Peyer's patch (tissue), 4 donors: ENCODE data around the gene LRRC34. TPM values are rescaled to one million over a fixed set of nuclear protein-coding genes. Genes with fewer than 3 reads are reported as not detected.

Experiments used
- DNase-seq, 3 donors: peaks; one replicate each; pipeline ENCODE4 v3.0.0-alpha.2; 2017 to 2019
- H3K27ac ChIP-seq, 4 donors: fragments of 200-600 bp; sonication (generic); one replicate each; pipeline ENCODE4 v1.5.1; 2016 to 2019
- H3K27me3 ChIP-seq, 2 donors: fragments of 200-600 bp; sonication (generic); one replicate each; pipeline ENCODE4 v1.5.1; 2019
- H3K36me3 ChIP-seq, 3 donors: fragments of 200-600 bp; sonication (generic); one replicate each; pipeline ENCODE4 v1.5.1; 2016 to 2019
- H3K4me1 ChIP-seq, 4 donors: fragments of 200-600 bp; sonication (generic); one replicate each; pipeline ENCODE4 v1.5.1; 2016 to 2019
- H3K4me3 ChIP-seq, 4 donors: fragments of 200-600 bp; sonication (generic); 1 replicate in 3 of 4; 2 replicates in 1 of 4; pipeline ENCODE4 v1.5.1; 2016 to 2019; ENCODE audit warnings: mild to moderate bottlenecking in 1 of 4
- H3K9me3 ChIP-seq, 4 donors: fragments of 200-600 bp; sonication (generic); one replicate each; pipeline ENCODE4 v1.5.1; 2016 to 2019; ENCODE audit warnings: mild to moderate bottlenecking in 1 of 4
- POLR2A ChIP-seq, 2 donors: fragments of 450-650 bp; IDR thresholded peaks; one replicate each; pipeline ENCODE4 v1.5.1; 2017; ENCODE audit warnings: antibody characterized with exemption in 2 of 2, mild to moderate bottlenecking in 2 of 2, moderate library complexity in 2 of 2
- total RNA-seq, 4 donors: library from RNA; depleted of rRNA; stranded (reverse); fragments of >200 nt; gene quantifications; one replicate each; pipeline ENCODE4 v1.1.0, GENCODE V29; 2016
- TF ChIP-seq, protein P1 (sequence below), 6 experiments: fragments of 450-650 bp in 4 of 6; fragments of 200-600 bp in 2 of 6; sonication (generic) in 1 of 6; IDR thresholded peaks; one replicate each; pipeline ENCODE4 v1.5.1; 2017 to 2019; ENCODE audit warnings: antibody characterized with exemption in 6 of 6, mild to moderate bottlenecking in 3 of 6, moderate library complexity in 1 of 6

The LRRC34 gene
- total RNA-seq, 4 donors from 2014 or later = 0.28 to 0.35 TPM; not detected in 2

DNA sequence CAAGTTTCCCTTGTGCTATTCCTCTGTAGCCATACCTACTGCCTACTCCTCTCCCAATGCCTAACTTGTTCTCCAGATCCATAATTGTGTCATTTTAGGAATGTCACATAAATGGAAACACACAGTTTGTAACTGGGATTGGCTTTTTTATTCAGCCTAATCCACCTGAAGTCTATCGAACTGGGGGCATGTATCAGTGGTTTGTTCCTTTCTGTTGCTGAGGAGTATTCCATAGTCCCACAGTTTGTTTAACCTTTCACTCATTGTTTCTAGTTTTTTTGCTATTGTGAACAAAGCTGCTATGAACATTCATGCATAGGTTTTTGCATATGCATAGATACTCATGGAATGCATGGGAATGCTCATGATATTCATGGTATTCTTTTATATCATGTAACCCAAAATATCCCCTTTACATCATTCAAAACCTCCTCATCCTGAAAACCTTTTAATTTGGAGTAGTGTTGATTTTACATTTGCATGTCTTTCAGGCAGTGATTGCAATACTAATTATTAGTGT is 25.9 kb upstream of the LRRC34 start:
- no peak overlapping the region for H3K4me3 ChIP-seq
- H3K36me3 ChIP-seq = no peaks in the 10 kb centered on the region
- no peak for DNase-seq
- H3K27me3 ChIP-seq = no peaks in the 10 kb centered on the region
- no peaks in the 10 kb centered on the region for H3K4me1 ChIP-seq
- TF ChIP-seq POLR2A (IDR thresholded peaks at IDR 0.05) = no peak
- TF ChIP-seq, protein P1, sequence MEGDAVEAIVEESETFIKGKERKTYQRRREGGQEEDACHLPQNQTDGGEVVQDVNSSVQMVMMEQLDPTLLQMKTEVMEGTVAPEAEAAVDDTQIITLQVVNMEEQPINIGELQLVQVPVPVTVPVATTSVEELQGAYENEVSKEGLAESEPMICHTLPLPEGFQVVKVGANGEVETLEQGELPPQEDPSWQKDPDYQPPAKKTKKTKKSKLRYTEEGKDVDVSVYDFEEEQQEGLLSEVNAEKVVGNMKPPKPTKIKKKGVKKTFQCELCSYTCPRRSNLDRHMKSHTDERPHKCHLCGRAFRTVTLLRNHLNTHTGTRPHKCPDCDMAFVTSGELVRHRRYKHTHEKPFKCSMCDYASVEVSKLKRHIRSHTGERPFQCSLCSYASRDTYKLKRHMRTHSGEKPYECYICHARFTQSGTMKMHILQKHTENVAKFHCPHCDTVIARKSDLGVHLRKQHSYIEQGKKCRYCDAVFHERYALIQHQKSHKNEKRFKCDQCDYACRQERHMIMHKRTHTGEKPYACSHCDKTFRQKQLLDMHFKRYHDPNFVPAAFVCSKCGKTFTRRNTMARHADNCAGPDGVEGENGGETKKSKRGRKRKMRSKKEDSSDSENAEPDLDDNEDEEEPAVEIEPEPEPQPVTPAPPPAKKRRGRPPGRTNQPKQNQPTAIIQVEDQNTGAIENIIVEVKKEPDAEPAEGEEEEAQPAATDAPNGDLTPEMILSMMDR (IDR thresholded peaks at IDR 0.05) = no peak
- no peaks in the 10 kb centered on the region for H3K9me3 ChIP-seq
- no peak overlapping the region for H3K27ac ChIP-seq

DNA sequence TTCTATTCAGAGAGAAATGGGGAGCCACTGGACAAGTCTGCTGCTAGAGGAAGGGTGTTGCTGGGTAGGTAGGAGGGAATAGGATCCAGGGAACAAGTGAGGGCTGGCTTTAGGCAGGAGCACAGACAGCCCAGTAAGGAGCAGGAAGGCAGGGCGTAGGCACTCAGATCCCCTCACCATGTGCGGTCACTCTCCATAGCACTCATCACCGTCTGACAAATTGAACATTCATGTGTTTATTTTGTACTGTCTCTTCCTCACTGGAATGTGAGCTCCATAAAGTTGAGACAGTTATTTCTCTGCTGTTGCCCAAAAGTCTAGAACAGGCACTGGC is 24.2 kb upstream of the LRRC34 start:
- Histone ChIP-seq H3K36me3 (no peaks in the 10 kb centered on the region), H3K4me3 (no peak overlapping the region), H3K27me3 (no peaks in the 10 kb centered on the region), H3K4me1 (no peaks in the 10 kb centered on the region), H3K9me3 (no peaks in the 10 kb centered on the region), H3K27ac (peak overlapping the region in 1 of 4 donors; percentile 25)
- DNase-seq = no peak
- TF ChIP-seq, protein P1 (IDR thresholded peaks at IDR 0.05) = no peak
- no peak for TF ChIP-seq POLR2A (IDR thresholded peaks at IDR 0.05)

DNA sequence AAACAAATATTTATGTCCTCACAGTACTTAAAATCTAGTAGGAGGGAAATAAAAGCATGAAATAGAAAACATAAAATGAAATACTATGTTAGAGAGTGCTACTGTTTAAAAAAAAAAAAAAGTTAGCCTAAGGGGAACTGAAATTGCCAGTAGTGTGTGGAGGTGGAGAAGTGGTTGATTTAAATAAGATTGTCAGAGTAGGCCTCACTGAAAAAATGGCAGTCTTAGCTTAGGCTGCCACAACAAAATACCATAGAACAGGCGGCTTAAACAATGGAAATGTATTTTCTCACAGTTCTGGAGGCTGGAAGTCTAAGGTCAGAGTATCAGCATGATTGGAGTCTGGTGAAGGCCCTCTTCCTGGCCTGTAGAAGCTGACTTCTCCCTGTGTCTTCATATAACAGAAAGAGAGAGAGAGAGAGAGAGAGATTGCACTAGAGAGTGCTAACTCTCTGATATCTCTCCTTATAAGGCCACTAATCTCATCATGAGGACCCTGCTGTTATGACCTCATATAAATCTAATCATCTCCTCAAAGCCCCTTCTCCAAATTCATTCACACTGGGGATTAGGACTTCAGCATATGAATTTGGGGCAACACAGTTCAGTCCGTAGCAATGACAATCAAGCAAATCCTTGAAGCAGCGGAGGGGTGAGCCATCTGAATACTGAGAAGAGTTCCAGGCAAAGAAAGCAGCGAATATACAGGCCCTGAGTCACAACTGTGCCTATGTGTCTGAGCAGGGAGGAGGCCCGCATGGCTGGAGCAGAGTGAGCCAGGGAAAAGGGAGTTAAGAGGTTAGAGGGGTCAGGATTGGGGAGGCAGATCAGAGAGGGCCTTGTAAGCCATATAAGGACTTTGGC is 23.6 kb upstream of the LRRC34 start:
- H3K27ac ChIP-seq = peak overlapping the region in 2 of 4 donors; percentile 25 to 52
- no peak for DNase-seq
- H3K36me3 ChIP-seq = no peaks in the 10 kb centered on the region
- no peak overlapping the region for H3K4me3 ChIP-seq
- no peaks in the 10 kb centered on the region for H3K27me3 ChIP-seq
- no peaks in the 10 kb centered on the region for H3K4me1 ChIP-seq
- no peaks in the 10 kb centered on the region for H3K9me3 ChIP-seq
- TF ChIP-seq, protein P1 (IDR thresholded peaks at IDR 0.05) = no peak
- no peak for TF ChIP-seq POLR2A (IDR thresholded peaks at IDR 0.05)

DNA sequence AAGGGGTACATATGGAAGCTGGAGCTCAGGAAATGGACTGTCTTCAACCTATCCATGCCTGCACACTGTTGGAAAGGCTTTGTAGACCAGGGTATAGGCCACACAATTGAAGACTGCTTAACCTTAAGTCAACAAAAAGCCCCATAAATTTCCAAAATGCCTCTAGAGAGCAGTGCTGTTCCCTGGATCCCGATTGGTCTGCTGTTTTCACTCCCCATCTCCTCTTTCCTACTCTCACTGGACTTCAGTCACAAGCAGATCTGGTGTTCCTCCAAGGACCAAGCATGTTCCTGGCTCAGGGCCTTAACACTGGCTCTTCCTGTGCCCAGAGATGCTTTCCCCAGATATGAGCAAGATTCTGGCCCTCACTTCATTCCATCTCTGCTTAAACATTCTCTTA is 22.8 kb upstream of the LRRC34 start:
- no peak overlapping the region for H3K4me3 ChIP-seq
- TF ChIP-seq, protein P1 (IDR thresholded peaks at IDR 0.05) = no peak
- no peak for TF ChIP-seq POLR2A (IDR thresholded peaks at IDR 0.05)

DNA sequence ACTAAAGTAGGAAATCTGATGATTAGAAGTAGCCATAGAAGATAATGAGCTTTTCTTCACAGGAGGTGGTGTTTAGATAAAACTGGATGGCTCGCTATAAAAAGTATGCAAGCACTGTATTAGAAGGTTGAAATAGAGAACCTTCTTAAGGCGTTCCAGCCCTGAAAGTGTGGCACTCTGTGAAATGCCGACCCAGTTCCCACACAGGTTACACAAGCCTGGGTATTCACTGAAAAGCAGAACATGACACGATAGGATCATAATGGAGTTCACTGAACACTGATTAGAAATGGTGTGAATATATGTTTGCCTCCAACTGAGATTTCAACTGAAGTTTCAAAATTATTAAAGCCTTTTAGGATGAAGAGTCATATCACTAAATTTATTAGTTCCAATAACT is 15.0 kb upstream of the LRRC34 start:
- Histone ChIP-seq H3K4me3 (no peak overlapping the region), H3K27ac (no peak overlapping the region), H3K9me3 (no peaks in the 10 kb centered on the region), H3K36me3 (no peaks in the 10 kb centered on the region), H3K4me1 (no peaks in the 10 kb centered on the region), H3K27me3 (no peaks in the 10 kb centered on the region)
- TF ChIP-seq, protein P1 (IDR thresholded peaks at IDR 0.05) = no peak
- no peak for TF ChIP-seq POLR2A (IDR thresholded peaks at IDR 0.05)
- DNase-seq = no peak

More for the DNA sequence above, 22.8 kb upstream of the LRRC34 start:
- Histone ChIP-seq H3K4me1 (no peaks in the 10 kb centered on the region), H3K27ac (peak overlapping the region in 1 of 4 donors; percentile 50), H3K9me3 (no peaks in the 10 kb centered on the region), H3K27me3 (no peaks in the 10 kb centered on the region), H3K36me3 (no peaks in the 10 kb centered on the region)
- DNase-seq = no peak
